GM19467 (cell line): ENCODE data around the gene EMID1.
A peak's percentile ranks its signal among the peaks of the same experiment; 100 is the strongest.

Experiments used
- ATAC-seq: cut with Tn5 transposase; IDR thresholded peaks from one replicate; pipeline ENCODE4 v1.9.1; 2021; ENCODE audit warnings: mild to moderate bottlenecking, moderate library complexity; ENCODE audit not compliant: unreplicated experiment

EMID1 gene

GRCh38 chr22:29194184-29194583, 11.5 kb upstream of the EMID1 start:
- no peak for ATAC-seq

GRCh38 chr22:29195118-29195963, 10.4 kb upstream of the EMID1 start:
- ATAC-seq, result no peak

DNA sequence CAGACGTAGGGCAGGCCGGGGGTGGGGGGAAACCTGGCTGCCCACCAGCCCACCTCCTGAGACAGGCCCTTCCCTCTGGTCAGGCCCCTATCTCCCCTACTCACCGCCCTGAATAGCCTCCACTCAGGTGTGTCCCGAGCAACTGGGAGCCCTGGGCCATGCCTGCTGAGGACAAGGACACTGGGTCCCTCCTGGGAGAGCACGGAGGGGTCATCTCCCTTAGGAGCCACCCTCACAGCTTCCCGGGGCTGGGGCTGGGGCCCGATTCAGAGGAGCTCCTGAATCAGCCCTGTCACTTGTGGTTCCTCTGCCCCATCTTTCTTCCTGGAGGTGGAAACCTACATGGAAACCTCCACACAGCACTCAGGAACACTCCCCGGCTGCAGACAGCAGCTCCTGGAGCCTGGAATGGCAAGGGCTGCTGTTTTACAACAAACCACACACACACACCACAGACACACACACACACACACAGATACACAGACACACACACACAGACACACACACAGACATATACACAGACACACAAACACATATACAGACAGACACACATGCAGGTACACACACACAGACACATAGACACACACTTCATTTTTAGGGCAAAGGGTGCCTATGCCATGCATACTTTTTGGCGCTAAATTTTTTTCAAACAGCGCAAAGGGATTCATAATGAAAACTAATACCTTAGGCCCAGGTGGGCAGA, 9.6 kb upstream of the EMID1 start:
- ATAC-seq, result no peak

DNA sequence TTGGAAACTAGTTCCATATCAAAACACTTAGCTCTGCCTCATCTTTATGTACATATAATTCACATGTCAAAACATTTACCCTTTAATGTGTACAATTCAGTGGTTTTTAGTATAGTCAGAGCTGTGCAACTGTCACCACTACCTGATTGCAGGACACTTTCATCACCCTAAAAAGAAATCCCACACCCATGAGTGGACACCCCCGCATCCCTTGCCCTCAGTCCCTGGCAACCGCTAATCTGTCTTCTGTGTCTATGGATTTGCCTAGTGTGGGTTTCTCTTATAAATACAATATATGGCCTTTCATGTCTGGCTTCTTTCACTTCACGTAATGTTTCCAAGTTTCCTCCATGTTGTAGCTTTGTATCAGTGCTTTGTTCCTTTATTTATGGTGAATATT, 8.6 kb upstream of the EMID1 start:
- ATAC-seq, result no peak

GRCh38 chr22:29198240-29198639, 7.5 kb upstream of the EMID1 start:
- no peak for ATAC-seq

GRCh38 chr22:29199702-29200400, 5.8 kb upstream of the EMID1 start:
- ATAC-seq, result no peak

DNA sequence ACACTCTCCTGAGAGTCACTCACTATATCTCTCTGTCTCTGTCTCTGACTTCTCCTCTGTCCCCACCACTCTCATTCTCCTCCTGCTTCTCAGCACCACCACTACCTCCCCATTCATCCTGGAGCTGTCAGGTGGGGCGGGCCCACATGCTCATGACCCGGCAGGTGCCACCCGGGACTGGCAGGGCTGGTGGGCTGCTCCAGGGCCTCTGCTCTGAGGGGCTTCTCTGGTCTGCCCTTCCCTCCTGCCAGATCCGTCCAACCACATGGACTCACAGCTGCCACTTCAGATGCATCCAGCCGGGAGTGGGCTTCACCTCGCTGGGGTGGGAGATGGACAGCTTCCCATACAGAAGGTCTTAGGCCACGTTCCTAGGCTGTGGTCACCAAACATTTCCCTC, 4.8 kb upstream of the EMID1 start:
- no peak for ATAC-seq

- ATAC-seq, result no peak
Measured at GRCh38 chr22:29201782-29202181, 3.9 kb upstream of the EMID1 start.

DNA sequence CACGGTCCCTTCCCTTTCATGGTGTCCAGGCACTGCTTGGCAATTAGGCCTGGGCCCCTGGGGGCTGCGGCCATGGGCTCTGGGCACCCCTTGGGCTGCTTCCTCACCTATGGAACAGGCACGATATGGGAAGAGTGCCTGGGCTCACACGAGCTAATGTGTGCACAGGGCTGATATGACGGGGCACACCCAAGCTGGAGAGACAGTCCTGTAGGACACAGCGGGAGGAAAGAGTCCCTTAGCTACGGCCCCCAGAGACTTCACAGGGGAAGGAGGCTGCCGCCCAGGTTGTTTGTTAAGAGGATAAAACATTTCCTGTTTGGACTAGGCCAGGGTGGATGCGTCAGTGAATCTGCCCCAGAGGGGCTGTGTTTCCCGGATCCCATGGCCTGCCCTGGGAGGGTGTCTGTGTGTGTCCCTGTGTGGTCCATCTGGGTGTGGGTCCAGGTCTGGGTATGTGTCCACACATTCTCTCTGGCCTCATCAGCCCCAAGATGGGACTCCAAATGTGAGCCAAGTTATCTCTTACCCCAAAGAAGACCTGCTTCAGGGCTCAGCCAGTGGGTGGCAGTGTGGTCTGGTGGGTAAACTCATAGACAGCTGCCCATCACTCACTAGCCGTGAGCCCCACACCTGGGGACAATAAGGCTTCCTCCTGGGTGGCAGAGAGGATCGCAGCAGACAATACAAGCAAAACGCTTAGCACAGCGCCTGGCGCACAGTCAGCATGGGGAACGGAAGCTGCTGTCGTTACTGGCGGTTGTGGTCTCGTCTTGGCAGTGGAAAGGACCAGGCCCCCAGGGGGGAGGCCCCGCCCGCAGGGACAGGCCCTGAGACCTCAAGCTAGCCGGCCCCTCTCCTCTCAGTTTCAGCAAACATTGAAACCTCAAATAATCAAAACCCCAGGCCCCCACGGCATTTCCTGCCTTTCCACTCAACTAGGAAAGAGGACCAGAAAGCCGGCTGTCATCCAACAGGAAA, 3.2 kb upstream of the EMID1 start:
- ATAC-seq, result peak; percentile 50

DNA sequence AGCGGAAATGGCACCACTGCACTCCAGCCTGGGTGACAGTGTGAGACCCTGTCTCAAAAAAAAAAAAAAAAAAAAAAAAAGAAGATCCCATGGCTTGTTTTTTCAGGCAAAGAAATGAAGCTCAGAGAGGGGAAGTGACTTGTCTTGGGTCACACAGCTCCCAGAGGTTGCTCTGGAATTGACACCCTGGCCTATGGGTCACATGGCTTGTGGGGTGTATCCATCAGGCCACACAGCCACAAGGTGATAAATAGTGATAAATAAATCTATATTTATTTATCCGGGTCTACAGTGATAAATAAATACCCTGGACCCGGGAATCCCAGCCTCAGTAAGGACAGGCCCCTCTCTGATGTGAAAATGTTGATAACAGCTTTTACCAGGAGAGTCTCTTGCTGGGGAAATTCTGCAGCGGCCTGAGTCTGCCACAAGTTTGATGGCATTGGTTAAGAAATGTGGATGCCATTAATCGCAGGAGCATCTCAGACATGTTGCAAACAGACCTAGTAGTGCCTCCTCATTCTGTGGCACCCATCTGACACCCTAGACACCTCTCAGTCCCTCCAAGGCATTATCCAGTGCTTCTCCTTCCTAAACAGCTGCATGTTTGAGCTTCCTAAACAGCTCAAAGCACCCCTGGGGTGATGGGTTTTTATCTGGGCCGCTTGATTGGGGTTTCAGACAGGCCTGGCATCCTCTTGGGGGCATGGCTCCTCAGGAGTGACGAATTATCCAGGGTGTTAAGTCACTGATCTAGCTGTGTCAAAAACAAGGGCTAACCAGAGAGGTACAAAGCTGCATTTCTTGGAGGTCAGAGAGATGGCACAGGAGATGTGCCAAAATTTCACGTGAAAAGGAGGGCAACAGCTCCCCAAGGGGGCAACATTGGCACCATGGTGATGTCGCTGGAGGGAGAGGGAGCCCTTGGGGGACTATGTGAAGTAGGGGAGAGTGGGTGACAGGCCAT, 1.9 kb upstream of the EMID1 start:
- ATAC-seq, result no peak

DNA sequence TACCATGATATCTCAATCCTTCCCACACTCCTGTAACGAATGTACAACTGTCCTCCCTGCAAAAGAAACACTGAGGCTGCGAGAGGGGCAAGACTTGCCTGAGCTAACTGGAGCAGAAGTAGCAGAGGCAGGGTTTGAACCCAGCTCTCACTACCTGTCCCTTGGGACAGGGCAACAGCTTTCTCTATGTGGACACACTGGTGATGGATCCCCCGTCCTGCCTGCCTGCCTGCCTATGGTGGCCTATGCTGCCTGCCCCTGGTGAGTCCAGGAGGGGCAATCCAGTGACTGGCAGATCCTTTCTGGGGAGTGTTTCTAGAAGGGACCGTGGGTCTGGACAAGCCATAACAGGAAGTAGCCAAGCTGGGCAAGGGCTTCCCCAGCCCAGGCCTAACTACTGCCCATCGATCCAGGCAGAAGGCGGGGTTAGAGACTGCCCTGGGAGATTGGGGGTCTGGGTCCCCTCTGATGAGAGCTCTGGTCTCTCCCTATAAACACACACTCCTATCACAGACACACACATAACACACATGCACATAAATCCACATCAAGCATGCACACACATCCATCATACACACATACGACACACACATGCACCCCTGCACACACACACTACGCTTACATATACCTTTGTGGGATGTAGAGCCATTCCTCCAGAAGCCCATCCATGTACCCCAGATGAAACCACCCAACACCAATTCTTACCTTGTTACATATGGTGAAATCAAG, 1.1 kb upstream of the EMID1 start:
- ATAC-seq, result no peak

GRCh38 chr22:29205252-29205593, 473 bp upstream of the EMID1 start:
- ATAC-seq, result no peak

GRCh38 chr22:29206372-29207242, 911 bp downstream of the EMID1 start:
- ATAC-seq, result no peak

GRCh38 chr22:29207243-29207550, 1.5 kb downstream of the EMID1 start:
- ATAC-seq, result no peak

- no peak for ATAC-seq
Measured at GRCh38 chr22:29207562-29208501, 2.1 kb downstream of the EMID1 start.

DNA sequence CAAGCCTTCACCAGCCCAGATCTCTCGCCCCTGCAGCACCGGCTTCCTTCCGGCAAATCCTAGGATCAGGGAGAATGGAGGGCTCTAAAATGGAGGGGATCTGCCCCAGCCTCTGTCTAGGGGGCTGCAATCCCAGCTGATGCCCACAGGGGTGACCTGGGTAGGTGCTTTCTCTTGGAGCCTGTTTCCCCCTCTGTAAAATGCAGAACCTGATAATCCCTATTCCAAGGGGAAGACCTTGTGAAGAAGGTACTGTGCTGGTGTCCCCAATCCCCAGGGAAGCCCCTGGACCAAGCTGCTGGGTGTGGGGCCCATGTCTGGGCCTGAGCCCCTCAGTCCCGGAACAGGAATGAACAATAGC, 2.8 kb downstream of the EMID1 start:
- no peak for ATAC-seq
